T47D (cell line): ENCODE measurements around the gene TSPAN31.
A peak's percentile ranks its signal among the peaks of the same experiment; 100 is the strongest.

ENCODE experiments used
- DNase-seq, 2 experiments: peaks; one replicate each; pipeline versions ENCODE4 v3.0.0 to v3.0.0-alpha.2; 2011 to 2012; ENCODE audit warnings: low read depth in 1 of 2, low spot score in 1 of 2
- JUND ChIP-seq: IDR thresholded peaks from 2 replicates; pipeline ENCODE4 v1.6.1; 2012; ENCODE audit warnings: low read depth
- in situ Hi-C: cut with HindIII; loops from 2 replicates; pipeline ENCODE4 v1.10.0; 2016; ENCODE audit warnings: low sequenced_read_pairs, low pct_unique_long_range_greater_than_20kb

The TSPAN31 gene

DNA sequence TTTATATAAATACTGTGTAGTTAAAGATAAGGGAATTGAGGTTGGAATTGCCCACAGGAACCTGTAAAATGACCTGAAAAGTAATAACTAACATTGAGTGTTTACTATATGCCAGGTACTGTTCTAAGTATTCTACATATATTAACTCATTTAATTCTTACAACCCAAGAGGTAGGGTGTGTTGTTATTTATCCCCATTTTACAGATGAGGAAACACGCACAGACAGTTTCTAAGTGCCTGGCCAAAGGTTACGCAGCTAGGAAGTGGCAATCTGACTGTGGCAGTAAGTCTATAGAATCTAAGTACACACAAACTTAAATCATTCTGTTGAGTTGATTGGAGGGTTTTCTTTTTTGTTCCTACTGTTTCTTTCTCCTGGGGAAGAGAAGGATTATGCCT lies 1.1 kb upstream of the TSPAN31 start:
- in situ Hi-C loops: no loop called here
- no peak for TF ChIP-seq JUND
- no peak for DNase-seq

GRCh38 chr12:57744194-57744776 lies 554 bp upstream of the TSPAN31 start:
- no peak for TF ChIP-seq JUND
- in situ Hi-C loops: no loop called here
- no peak for DNase-seq

- TF ChIP-seq JUND: no peak
- in situ Hi-C loops: no loop called here
- no peak for DNase-seq
Observed at GRCh38 chr12:57745485-57745881, 644 bp downstream of the TSPAN31 start.

DNA sequence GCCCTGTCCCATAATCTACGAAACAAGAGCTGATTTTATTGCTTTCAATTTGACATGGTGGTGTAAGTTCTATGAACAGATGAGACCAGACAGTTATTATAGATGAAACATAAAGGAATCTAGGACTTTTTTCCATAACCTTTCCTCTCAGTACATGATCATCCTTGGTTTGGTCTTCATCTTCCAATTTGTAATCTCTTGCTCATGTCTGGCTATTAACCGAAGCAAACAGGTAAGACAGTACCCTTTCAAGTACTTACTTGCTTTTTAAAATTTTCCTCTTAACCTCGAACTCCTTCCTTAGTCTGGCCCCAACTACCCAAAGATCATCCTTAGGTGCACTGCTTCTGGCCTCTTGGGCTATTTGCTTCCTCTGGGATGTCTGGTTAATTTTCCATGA lies 1.2 kb downstream of the TSPAN31 start:
- DNase-seq: no peak
- in situ Hi-C loops: no loop called here
- TF ChIP-seq JUND: no peak

DNA sequence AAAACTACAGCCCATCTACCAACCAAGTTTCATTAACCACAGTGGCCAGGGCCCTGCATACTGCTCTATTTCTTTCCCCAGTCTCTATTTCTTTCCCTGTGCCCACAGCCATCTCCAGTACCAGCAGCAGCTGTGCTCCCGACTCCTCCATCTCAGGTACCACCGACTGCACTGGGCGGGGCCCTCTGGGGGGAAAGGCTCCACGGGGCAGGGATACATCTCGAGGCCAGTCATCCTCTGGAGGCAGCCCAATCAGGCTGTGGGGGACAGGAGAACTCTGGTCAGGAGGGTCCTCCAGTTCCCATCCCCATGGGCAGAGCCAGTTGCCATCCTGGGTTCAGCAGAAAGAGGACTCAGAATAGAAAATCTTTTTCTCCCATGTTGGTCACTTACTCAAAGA lies 4.2 kb downstream of the TSPAN31 start:
- TF ChIP-seq JUND: no peak
- in situ Hi-C loops: no loop called here
- no peak for DNase-seq

GRCh38 chr12:57750561-57751431 lies 6.0 kb downstream of the TSPAN31 start:
- in situ Hi-C loops: no loop called here
- DNase-seq: no peak
- TF ChIP-seq JUND: no peak

DNA sequence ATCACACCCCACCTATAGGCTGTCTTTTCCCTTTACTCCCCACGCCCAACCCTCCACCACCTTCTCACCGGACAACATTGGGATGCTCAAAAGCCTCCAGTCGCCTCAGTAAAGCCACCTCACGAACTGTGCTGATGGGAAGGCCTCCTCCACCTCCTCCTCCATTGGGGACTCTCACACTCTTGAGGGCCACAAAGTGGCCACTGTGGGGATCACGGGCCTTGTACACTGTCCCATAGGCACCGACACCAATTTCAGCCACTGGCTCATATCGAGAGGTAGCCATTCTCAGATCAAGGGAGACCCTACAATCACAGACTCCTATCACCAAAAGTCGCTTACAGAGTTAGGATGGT lies 6.6 kb downstream of the TSPAN31 start:
- in situ Hi-C loops: no loop called here
- no peak for DNase-seq

DNA sequence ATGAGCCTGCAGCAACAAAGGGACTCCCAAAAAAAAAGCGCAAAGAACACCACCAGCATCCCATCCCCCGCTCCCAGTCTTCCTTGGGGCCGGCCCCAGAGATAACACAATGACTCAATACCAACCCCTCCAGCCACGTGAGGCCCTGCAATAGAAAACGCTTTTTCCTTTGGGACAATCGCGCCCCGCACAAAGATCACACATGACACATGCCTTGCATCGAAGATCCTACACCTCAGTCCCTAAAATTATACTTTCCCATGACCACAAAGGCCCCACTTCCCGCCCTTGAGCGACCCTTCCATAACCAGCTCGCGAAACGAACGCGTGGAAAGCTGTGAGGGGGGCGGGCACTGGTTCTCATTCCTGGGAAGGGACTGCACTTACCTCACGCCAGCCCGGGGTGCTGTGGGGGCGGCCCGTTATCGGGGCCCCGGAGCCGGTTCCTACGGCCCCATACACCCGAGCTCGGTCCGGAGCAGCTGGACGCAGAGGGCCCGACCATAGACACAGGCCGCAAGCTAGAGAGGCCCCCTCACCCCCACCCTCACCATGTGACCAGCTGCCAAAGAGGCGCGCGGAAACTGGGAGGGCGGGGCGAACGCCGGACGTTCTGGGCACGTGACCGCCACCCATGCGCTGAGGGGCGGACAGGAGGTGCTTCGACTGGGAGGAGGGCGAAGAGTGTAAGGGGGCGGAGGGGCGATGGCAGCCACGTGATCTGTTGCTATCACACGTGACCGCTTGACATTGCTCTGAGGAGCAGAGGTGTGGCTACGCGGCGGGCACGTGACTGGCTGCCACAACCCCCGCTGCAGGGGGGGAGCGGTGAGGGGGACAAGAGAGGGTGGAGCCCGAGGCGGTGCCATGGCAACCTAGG lies 7.2 kb downstream of the TSPAN31 start, which contains the start of gene CDK4:
Gene CDK4 (minus strand): TSS at position 523 of the 880 bp plus-strand sequence. CDS start 593 bp downstream, outside the sequence.
- in situ Hi-C loops: no loop called here
- DNase-seq: peak; percentile 91 to 100

More for the DNA sequence above, 6.6 kb downstream of the TSPAN31 start:
- TF ChIP-seq JUND: no peak

GRCh38 chr12:57752668-57753000 lies 7.8 kb downstream of the TSPAN31 start:
- TF ChIP-seq JUND: no peak
- DNase-seq: no peak
- in situ Hi-C loops: no loop called here

More for the DNA sequence above, 7.2 kb downstream of the TSPAN31 start, which contains the start of gene CDK4:
- TF ChIP-seq JUND: no peak

GRCh38 chr12:57753756-57754337 lies 9.0 kb downstream of the TSPAN31 start:
- in situ Hi-C loops: no loop called here
- TF ChIP-seq JUND: no peak
- no peak for DNase-seq

- no peak for TF ChIP-seq JUND
- DNase-seq: peak; percentile 94 to 98
- in situ Hi-C loops: no loop called here
Observed at GRCh38 chr12:57754411-57755193, 9.8 kb downstream of the TSPAN31 start, which contains the start of gene MARCHF9. TSS of gene MARCHF9 (plus strand) at chr12:57755103. CDS start at chr12:57755529, 426 bp downstream.

GRCh38 chr12:57755194-57755453 lies 10.3 kb downstream of the TSPAN31 start:
- TF ChIP-seq JUND: no peak
- DNase-seq: no peak
- in situ Hi-C loops: no loop called here
